ENCODE measurements around the gene RNASET2. TPM values are rescaled to one million over a fixed set of nuclear protein-coding genes. Genes with fewer than 3 reads are reported as not detected.

RNASET2 gene
- total and polyA plus RNA-seq, 10 of the 15 experiments (the other 5 are each of a cell fraction or from before 2014, with no cell fraction given), result 5.5 to 225 (median 50.2) TPM

GRCh38 chr6:166980738-166981137, 24.4 kb upstream of the RNASET2 start:
- Histone ChIP-seq H3K4me2 (ENCODE audit: control insufficient read depth, insufficient read depth) (no peak overlapping the region), H4K20me1 (ENCODE audit: control insufficient read depth, insufficient read depth) (no peaks in the 10 kb centered on the region), H3K4me3 (no peak overlapping the region), H2AFZ (ENCODE audit: control insufficient read depth, low read depth, low read length) (no peak overlapping the region), H3K27ac (ENCODE audit: control insufficient read depth, insufficient read depth) (no peak overlapping the region), H3K79me2 (ENCODE audit: control insufficient read depth, insufficient read depth, low read length) (no peaks in the 10 kb centered on the region; the same call in 1 of the 2 replicates), H3K36me3 (ENCODE audit: control insufficient read depth in 2 of 2, insufficient read depth in 2 of 2, low read length in 1 of 2) (peaks cover 2 to 3% of the 10 kb centered on the region in 2 experiments), H3K27me3 (replicated peaks in 1 of 2; ENCODE audit: control insufficient read depth in 2 of 2, insufficient read depth in 2 of 2, low read length in 1 of 2) (no peaks in the 10 kb centered on the region), H3K4me1 (ENCODE audit: control insufficient read depth, insufficient read depth, low read length) (no peaks in the 10 kb centered on the region), H3K9me3 (replicated peaks; ENCODE audit: control insufficient read depth, insufficient read depth, low read length) (no peaks in the 10 kb centered on the region), H3K9ac (ENCODE audit: control insufficient read depth, insufficient read depth, low read length) (no peak overlapping the region)
- no peak for ATAC-seq
- no peak for DNase-seq (ENCODE audit: low read depth, low spot score)
- TF ChIP-seq IKZF2 (IDR thresholded peaks at IDR 0.05) (no peak), E2F8 (IDR thresholded peaks at IDR 0.05; ENCODE audit: low read depth, partially characterized antibody) (no peak), NR2C1 (IDR thresholded peaks at IDR 0.05) (no peak), BCL3 (IDR thresholded peaks at IDR 0.05; ENCODE audit: borderline replicate concordance, insufficient read depth, low read depth, low read length, poor library complexity, severe bottlenecking) (no peak), JUND (IDR thresholded peaks at IDR 0.05; ENCODE audit: low read depth, low read length) (no peak), ATF7 (IDR thresholded peaks at IDR 0.05; ENCODE audit: low read depth) (no peak), ESRRA (IDR thresholded peaks at IDR 0.05; ENCODE audit: low read length) (no peak), ZNF217 (IDR thresholded peaks at IDR 0.05) (no peak), PRDM15 (CRISPR knock-in tag; IDR thresholded peaks at IDR 0.05) (no peak), SPI1 (IDR thresholded peaks at IDR 0.05; ENCODE audit: borderline replicate concordance, insufficient read depth, low read depth, low read length) (no peak), CHD1 (IDR thresholded peaks at IDR 0.05; ENCODE audit: low read depth, low read length) (no peak), BRCA1 (IDR thresholded peaks at IDR 0.05; ENCODE audit: low read depth, low read length) (no peak), ETV6 (conservative IDR thresholded peaks at IDR 0.05 in 1 of 2, IDR thresholded peaks at IDR 0.05 in 1 of 2; ENCODE audit: borderline replicate concordance in 1 of 2, low read depth in 1 of 2) (no peak)
- POLR2A ChIA-PET, result no interaction called here
- in situ Hi-C loops (cut with MboI) (no loop called here), intact Hi-C loops (cut with micrococcal nuclease; ENCODE audit: unreplicated experiment) (no loop called here)
- no TSS peak for BruUV-seq (replicated peaks)
- SMC1A ChIA-PET (ENCODE audit: uncharacterized antibody, unreplicated experiment), result interaction anchor here (0.7 to 5.6 kb wide), 9 partner anchors 9 to 206 kb away, joined by 3 to 36 read pairs (median 3); no protein-coding TSS in a partner anchor
- 98% methylated on average over 3 of the region's 3 CpGs for WGBS (ENCODE audit: insufficient coverage, insufficient replicate concordance, low lambda C conversion rate, missing lambda C conversion rate)
- no peak for FAIRE-seq
- CTCF ChIA-PET, result interaction anchor here (0.6 to 6.0 kb wide), 5 partner anchors 9 to 206 kb away, joined by 3 to 43 read pairs (median 3); no protein-coding TSS in a partner anchor
- RAD21 ChIA-PET (ENCODE audit: unreplicated experiment), result interaction anchor here (1.1 to 1.6 kb wide), 2 partner anchors 26 to 133 kb away, joined by 3 to 4 read pairs; no protein-coding TSS in a partner anchor

Data from GM12878 (cell line).